ENCODE measurements around the gene KIAA1191. TPM values are rescaled to one million over a fixed set of nuclear protein-coding genes. Genes with fewer than 3 reads are reported as not detected.

Gene KIAA1191
- total and polyA plus RNA-seq, 2 of the 8 experiments (the other 6 are each of a cell fraction or from before 2014, with no cell fraction given): 86.4 to 88.0 TPM

DNA sequence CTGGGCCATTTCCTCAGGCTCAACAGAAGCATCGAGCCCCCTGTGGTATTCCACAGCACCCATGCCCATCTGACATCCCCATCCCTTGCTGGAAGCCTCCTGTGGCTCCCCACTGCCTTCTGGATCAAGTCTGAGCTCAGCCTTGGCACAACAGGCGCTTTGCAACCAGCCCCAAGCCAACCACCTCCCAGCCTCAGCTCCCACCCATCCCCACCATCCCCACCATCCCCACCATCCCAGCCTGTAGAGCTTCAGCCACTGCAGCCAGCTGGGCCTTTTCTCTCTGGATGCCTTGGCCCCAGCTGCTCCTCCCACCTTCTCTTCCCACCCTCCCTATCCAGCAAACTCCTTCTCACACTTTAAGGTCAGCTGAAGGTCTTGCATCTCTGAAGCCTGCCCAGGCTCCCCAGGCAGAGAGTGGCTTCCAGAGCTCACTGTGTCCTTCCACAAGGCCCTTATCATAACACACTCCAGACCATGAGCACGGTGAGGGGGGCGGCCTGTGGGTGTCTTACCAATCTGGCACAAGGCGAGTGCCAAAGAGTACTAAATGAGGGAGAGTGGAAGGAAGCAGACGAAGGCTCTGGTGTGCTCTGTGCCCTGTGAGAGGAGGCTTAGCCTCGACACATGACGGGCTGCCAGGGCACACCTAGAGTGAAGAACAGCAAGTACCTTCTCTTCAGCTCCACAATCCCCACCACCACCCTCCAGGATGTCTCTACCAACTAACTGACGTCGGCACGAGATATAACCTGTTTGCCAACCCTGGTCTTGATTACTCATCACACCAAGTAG, 33.5 kb upstream of the KIAA1191 start (continued):
- TF ChIP-seq, protein P1, sequence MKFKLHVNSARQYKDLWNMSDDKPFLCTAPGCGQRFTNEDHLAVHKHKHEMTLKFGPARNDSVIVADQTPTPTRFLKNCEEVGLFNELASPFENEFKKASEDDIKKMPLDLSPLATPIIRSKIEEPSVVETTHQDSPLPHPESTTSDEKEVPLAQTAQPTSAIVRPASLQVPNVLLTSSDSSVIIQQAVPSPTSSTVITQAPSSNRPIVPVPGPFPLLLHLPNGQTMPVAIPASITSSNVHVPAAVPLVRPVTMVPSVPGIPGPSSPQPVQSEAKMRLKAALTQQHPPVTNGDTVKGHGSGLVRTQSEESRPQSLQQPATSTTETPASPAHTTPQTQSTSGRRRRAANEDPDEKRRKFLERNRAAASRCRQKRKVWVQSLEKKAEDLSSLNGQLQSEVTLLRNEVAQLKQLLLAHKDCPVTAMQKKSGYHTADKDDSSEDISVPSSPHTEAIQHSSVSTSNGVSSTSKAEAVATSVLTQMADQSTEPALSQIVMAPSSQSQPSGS (IDR thresholded peaks at IDR 0.05; ENCODE audit: low read length): no peak
- no peak for TF ChIP-seq EZH2 (IDR thresholded peaks at IDR 0.05; ENCODE audit: low read depth, low read length, severe bottlenecking)
- no peak for TF ChIP-seq RFX5 (IDR thresholded peaks at IDR 0.05; ENCODE audit: borderline replicate concordance, low read depth, low read length)
- no peak for TF ChIP-seq EGR1 (IDR thresholded peaks at IDR 0.05; ENCODE audit: borderline replicate concordance, low read depth, low read length)
- no peak for TF ChIP-seq JUND (IDR thresholded peaks at IDR 0.05; ENCODE audit: low read length)
- TF ChIP-seq CREB1 (IDR thresholded peaks at IDR 0.05): no peak
- no peak for TF ChIP-seq FOSL1 (IDR thresholded peaks at IDR 0.05; ENCODE audit: insufficient read depth, low read depth, low read length)
